Measurements from ENCODE around the gene PLEKHG4.

Gene PLEKHG4

GRCh38 chr16:67279296-67280089 is at the start of gene PLEKHG4:
Gene PLEKHG4, plus strand, starts transcription at chr16:67279532. Its CDS starts 513 bp downstream, at chr16:67280045.
- H3K4me3 ChIP-seq (ENCODE audit: control insufficient read depth, low read depth, low read length), result peak within 1 kb of the TSS; percentile 46
- peak; percentile 41 for TF ChIP-seq CTCF (IDR thresholded peaks at IDR 0.05; ENCODE audit: control insufficient read depth, insufficient read depth, low read depth, low read length, missing control alignments)
- no peak for DNase-seq (ENCODE audit: low read depth)

GRCh38 chr16:67229906-67230808 is 49.2 kb upstream of the PLEKHG4 start:
- no peak for TF ChIP-seq CTCF (IDR thresholded peaks at IDR 0.05; ENCODE audit: control insufficient read depth, insufficient read depth, low read depth, low read length, missing control alignments)
- DNase-seq (ENCODE audit: low read depth), result no peak
- H3K4me3 ChIP-seq (ENCODE audit: control insufficient read depth, low read depth, low read length), result no peak overlapping the region

- DNase-seq (ENCODE audit: low read depth), result no peak
- no peak overlapping the region for H3K4me3 ChIP-seq (ENCODE audit: control insufficient read depth, low read depth, low read length)
- TF ChIP-seq CTCF (IDR thresholded peaks at IDR 0.05; ENCODE audit: control insufficient read depth, insufficient read depth, low read depth, low read length, missing control alignments), result no peak
These were observed 48.3 kb upstream of the PLEKHG4 start for GRCh38 chr16:67230809-67231660.

GRCh38 chr16:67233596-67233995 is 45.7 kb upstream of the PLEKHG4 start:
- no peak for DNase-seq (ENCODE audit: low read depth)
- no peak overlapping the region for H3K4me3 ChIP-seq (ENCODE audit: control insufficient read depth, low read depth, low read length)
- TF ChIP-seq CTCF (IDR thresholded peaks at IDR 0.05; ENCODE audit: control insufficient read depth, insufficient read depth, low read depth, low read length, missing control alignments), result no peak

GRCh38 chr16:67234180-67234597 is 45.1 kb upstream of the PLEKHG4 start:
- DNase-seq (ENCODE audit: low read depth), result no peak

More at GRCh38 chr16:67234180-67234597, 45.1 kb upstream of the PLEKHG4 start:
- no peak for TF ChIP-seq CTCF (IDR thresholded peaks at IDR 0.05; ENCODE audit: control insufficient read depth, insufficient read depth, low read depth, low read length, missing control alignments)
- H3K4me3 ChIP-seq (ENCODE audit: control insufficient read depth, low read depth, low read length), result no peak overlapping the region

Measured in AG09309 (cell line).